HL-60 (cell line): ENCODE data around the gene NR3C1.

Source experiments
- DNase-seq, 2 experiments: peaks; one replicate each; pipeline ENCODE4 v3.0.0-alpha.2; 2010 to 2020; ENCODE audit warnings: low read depth in 1 of 2, low spot score in 1 of 2
- H3K27ac ChIP-seq: fragments of 250-450 bp; sonication (Bioruptor Pico); replicated peaks from 2 replicates; pipeline ENCODE4 v1.5.1; 2020; ENCODE audit warnings: mild to moderate bottlenecking, moderate library complexity
- H3K27me3 ChIP-seq: fragments of 250-450 bp; sonication (Bioruptor Pico); 2 replicates; pipeline ENCODE4 v1.5.1; 2021; ENCODE audit warnings: mild to moderate bottlenecking, moderate library complexity; ENCODE audit not compliant: insufficient read depth, poor library complexity, severe bottlenecking
- H3K4me3 ChIP-seq: replicated peaks from 2 replicates; pipeline ENCODE4 v1.5.1; 2011; ENCODE audit warnings: mild to moderate bottlenecking, control low read depth, low read length; ENCODE audit not compliant: insufficient read depth
- CTCF ChIP-seq: IDR thresholded peaks from one replicate; pipeline ENCODE4 v1.5.1; 2011; ENCODE audit warnings: low read length, control low read depth, inconsistent platforms; ENCODE audit not compliant: insufficient read depth
- GABPA ChIP-seq: IDR thresholded peaks from 2 replicates; pipeline ENCODE4 v1.6.1; 2012; ENCODE audit warnings: low read depth
- POLR2AphosphoS5 ChIP-seq: IDR thresholded peaks from 2 replicates; pipeline ENCODE4 v1.6.1; 2012; ENCODE audit warnings: low read depth
- REST ChIP-seq: IDR thresholded peaks from 2 replicates; pipeline ENCODE4 v1.6.1; 2012; ENCODE audit warnings: low read depth; ENCODE audit not compliant: insufficient replicate concordance
- SPI1 ChIP-seq: IDR thresholded peaks from 2 replicates; pipeline ENCODE4 v1.6.1; 2012; ENCODE audit warnings: low read depth, mild to moderate bottlenecking, borderline replicate concordance

Gene NR3C1

GRCh38 chr5:143397302-143398052 is 6.0 kb downstream of the NR3C1 start:
- no peak overlapping the region for H3K4me3 ChIP-seq
- no peak overlapping the region for H3K27ac ChIP-seq
- TF ChIP-seq CTCF: no peak
- TF ChIP-seq SPI1: no peak
- TF ChIP-seq GABPA: no peak
- TF ChIP-seq POLR2AphosphoS5: no peak
- no peak for TF ChIP-seq REST
- no peak for DNase-seq
- no peaks in the 10 kb centered on the region for H3K27me3 ChIP-seq

- no peak overlapping the region for H3K4me3 ChIP-seq
- no peak overlapping the region for H3K27ac ChIP-seq
- no peak for DNase-seq
- TF ChIP-seq REST (no peak), SPI1 (no peak), GABPA (no peak), CTCF (no peak), POLR2AphosphoS5 (no peak)
- H3K27me3 ChIP-seq: no peaks in the 10 kb centered on the region
These were observed 7.0 kb downstream of the NR3C1 start for GRCh38 chr5:143396353-143396940.

- Histone ChIP-seq H3K27me3 (no peaks in the 10 kb centered on the region), H3K27ac (no peak overlapping the region), H3K4me3 (no peak overlapping the region)
- TF ChIP-seq CTCF (no peak), POLR2AphosphoS5 (no peak), SPI1 (no peak), REST (no peak), GABPA (no peak)
- no peak for DNase-seq
These were observed 7.7 kb downstream of the NR3C1 start for GRCh38 chr5:143395638-143396352.
